Measurements from ENCODE around the gene KRTAP10-7. TPM values are rescaled to one million over a fixed set of nuclear protein-coding genes. Genes with fewer than 3 reads are reported as not detected.

The KRTAP10-7 gene
- total and polyA plus RNA-seq, 2 of the 13 experiments (the other 11 are each of a cell fraction or from before 2014, with no cell fraction given): not detected

- ATAC-seq (no peak), FAIRE-seq (no peak), DNase-seq (ENCODE audit: low spot score) (no peak)
- Histone ChIP-seq H3K27ac (ENCODE audit: extremely low read length, insufficient read depth, low read length) (peak overlapping the region; percentile 80), H3K4me2 (ENCODE audit: low read depth, low read length) (no peak overlapping the region; the same call in 1 of the 2 replicates), H3K4me1 (ENCODE audit: insufficient read depth, low read length) (peaks cover 52% of the 10 kb centered on the region), H3K4me3 (replicated peaks in 1 of 3; ENCODE audit: insufficient read depth in 1 of 3, low read depth in 2 of 3, low read length in 3 of 3) (no peak overlapping the region), H3K79me2 (ENCODE audit: insufficient read depth, low read length) (no peaks in the 10 kb centered on the region), H3K9ac (ENCODE audit: insufficient read depth, low read depth, low read length) (no peak overlapping the region; the same call in 1 of the 2 replicates), H4K20me1 (ENCODE audit: insufficient read depth, low read length) (no peaks in the 10 kb centered on the region), H2AFZ (ENCODE audit: low read length) (no peak overlapping the region), H3K27me3 (ENCODE audit: control insufficient read depth in 1 of 2, insufficient read depth in 2 of 2, low read length in 2 of 2) (no peaks in the 10 kb centered on the region), H3K36me3 (replicated peaks in 1 of 2; ENCODE audit: control insufficient read depth in 1 of 2, insufficient read depth in 2 of 2, low read length in 2 of 2) (no peaks in the 10 kb centered on the region), H3K9me3 (ENCODE audit: low read length) (no peaks in the 10 kb centered on the region)
- 94% methylated on average over 12 of the region's 12 CpGs for WGBS (ENCODE audit: low lambda C conversion rate)
- in situ Hi-C loops (cut with HindIII; ENCODE audit: extremely low pct_ligation_motif_present, low pct_unique_long_range_greater_than_20kb): no loop called here
- intact Hi-C loops (cut with micrococcal nuclease; ENCODE audit: unreplicated experiment): no loop called here
- ChIA-PET POLR2A (no interaction called here), CTCF (ENCODE audit: low intra/inter-chr PET ratio, low total read pairs) (no interaction called here)
- BruUV-seq (replicated peaks): no TSS peak
- TF ChIP-seq YEATS2 (CRISPR knock-in tag; IDR thresholded peaks at IDR 0.05; ENCODE audit: borderline replicate concordance) (no peak), HES4 (CRISPR knock-in tag; IDR thresholded peaks at IDR 0.05; ENCODE audit: borderline replicate concordance) (no peak), ZNF432 (CRISPR knock-in tag; IDR thresholded peaks at IDR 0.05; ENCODE audit: borderline replicate concordance) (no peak), HDAC6 (IDR thresholded peaks at IDR 0.05; ENCODE audit: low read depth, low read length) (no peak), HIC2 (CRISPR knock-in tag; IDR thresholded peaks at IDR 0.05; ENCODE audit: low read depth) (no peak), PRPF4 (IDR thresholded peaks at IDR 0.05; ENCODE audit: low read depth, low read length, poor library complexity, severe bottlenecking) (no peak), ZNF710 (CRISPR knock-in tag; IDR thresholded peaks at IDR 0.05; ENCODE audit: borderline replicate concordance) (no peak), PAWR (CRISPR knock-in tag; IDR thresholded peaks at IDR 0.05; ENCODE audit: borderline replicate concordance) (no peak), ZNF567 (CRISPR knock-in tag; IDR thresholded peaks at IDR 0.05; ENCODE audit: borderline replicate concordance) (no peak), HOXD1 (CRISPR knock-in tag; IDR thresholded peaks at IDR 0.05) (no peak), PRDM10 (CRISPR knock-in tag; IDR thresholded peaks at IDR 0.05; ENCODE audit: low read depth) (no peak), DNMT1 (CRISPR knock-in tag; IDR thresholded peaks at IDR 0.05) (no peak), NFIC (IDR thresholded peaks at IDR 0.05; ENCODE audit: low read length) (no peak)
These were observed 5.9 kb upstream of the KRTAP10-7 start for GRCh38 chr21:44594406-44594916.

All from HepG2 (cell line).